ENCODE measurements around the gene C9orf57.
"Not testable (repeated sequence)": the region's sequence is repeated elsewhere in the genome, so short reads cannot be mapped to it uniquely, and the experiment has no call there.

The C9orf57 gene

GRCh38 chr9:72022841-72023240, 37.6 kb downstream of the C9orf57 start:
- DNase-seq: no peak

- no peak for DNase-seq
Measured at GRCh38 chr9:72013292-72013760, 47.1 kb downstream of the C9orf57 start.

- no peak for DNase-seq
Measured at GRCh38 chr9:72012646-72013045, 47.8 kb downstream of the C9orf57 start.

- not testable (repeated sequence) for DNase-seq
Measured at GRCh38 chr9:72007726-72008125, 52.7 kb downstream of the C9orf57 start.

GRCh38 chr9:72006501-72006900, 53.9 kb downstream of the C9orf57 start:
- DNase-seq: no peak

- no peak for DNase-seq
Measured at GRCh38 chr9:72005451-72005850, 55.0 kb downstream of the C9orf57 start.
